SK-N-SH treated with all-trans-retinoic acid at 6 μM for 48 hours (cell line): Measurements from ENCODE around the gene STX18.

Experiments
- ATAC-seq: fragments of 200-7000 bp; cut with Tn5 transposase; 3 replicates; pipeline ENCODE4 v1.9.1; 2020; ENCODE audit warnings: mild to moderate bottlenecking, moderate library complexity
- BACH2 ChIP-seq: fragments of 250-450 bp; sonication (Bioruptor Pico); IDR thresholded peaks from 2 replicates; pipeline ENCODE4 v1.9.0; 2021; ENCODE audit warnings: mild to moderate bottlenecking, borderline replicate concordance
- CREB5 ChIP-seq: fragments of 250-450 bp; sonication (Bioruptor Pico); IDR thresholded peaks from 2 replicates; pipeline ENCODE4 v1.5.1; 2020; ENCODE audit warnings: low read depth, mild to moderate bottlenecking, moderate library complexity
- CSDC2 ChIP-seq: fragments of 250-450 bp; sonication (Bioruptor Pico); IDR thresholded peaks from 2 replicates; pipeline ENCODE4 v1.5.0; 2020; ENCODE audit warnings: mild to moderate bottlenecking, moderate library complexity
- CSRNP3 ChIP-seq: fragments of 250-450 bp; sonication (Bioruptor Pico); IDR thresholded peaks from 2 replicates; pipeline ENCODE4 v1.5.1; 2021; ENCODE audit warnings: mild to moderate bottlenecking, moderate library complexity
- GLIS3 ChIP-seq: fragments of 250-450 bp; sonication (Bioruptor Pico); IDR thresholded peaks from 2 replicates; pipeline ENCODE4 v1.5.0; 2020; ENCODE audit warnings: mild to moderate bottlenecking, moderate library complexity
- ISL1 ChIP-seq: fragments of 250-450 bp; sonication (Bioruptor Pico); IDR thresholded peaks from 2 replicates; pipeline ENCODE4 v2.1.2; 2022; ENCODE audit warnings: mild to moderate bottlenecking, moderate library complexity
- OSR1 ChIP-seq: fragments of 250-450 bp; sonication (Bioruptor Pico); IDR thresholded peaks from 2 replicates; pipeline ENCODE4 v1.8.0; 2022; ENCODE audit warnings: moderate library complexity, mild to moderate bottlenecking, inconsistent platforms
- PATZ1 ChIP-seq: fragments of 250-450 bp; sonication (Bioruptor Pico); IDR thresholded peaks from 2 replicates; pipeline ENCODE4 v1.8.0; 2020; ENCODE audit warnings: mild to moderate bottlenecking, moderate library complexity, borderline replicate concordance
- POU6F1 ChIP-seq: fragments of 250-450 bp; sonication (Bioruptor Pico); IDR thresholded peaks from 2 replicates; pipeline ENCODE4 v1.8.0; 2021; ENCODE audit warnings: low read depth, mild to moderate bottlenecking, moderate library complexity, borderline replicate concordance
- PPARA ChIP-seq: fragments of 250-450 bp; sonication (Bioruptor Pico); IDR thresholded peaks from 2 replicates; pipeline ENCODE4 v1.5.0; 2020; ENCODE audit warnings: mild to moderate bottlenecking, borderline replicate concordance
- RARB ChIP-seq: fragments of 250-450 bp; sonication (Bioruptor Pico); IDR thresholded peaks from 2 replicates; pipeline ENCODE4 v1.8.0; 2021; ENCODE audit warnings: mild to moderate bottlenecking, moderate library complexity
- SNAI2 ChIP-seq: fragments of 250-450 bp; sonication (Bioruptor Pico); IDR thresholded peaks from 2 replicates; pipeline ENCODE4 v1.5.0; 2020; ENCODE audit warnings: mild to moderate bottlenecking, moderate library complexity
- TCF4 ChIP-seq: fragments of 250-450 bp; sonication (Bioruptor Pico); IDR thresholded peaks from 2 replicates; pipeline ENCODE4 v1.8.0; 2021; ENCODE audit warnings: mild to moderate bottlenecking, moderate library complexity, borderline replicate concordance
- TSHZ2 ChIP-seq: fragments of 250-450 bp; sonication (Bioruptor Pico); IDR thresholded peaks from 2 replicates; pipeline ENCODE4 v1.5.0; 2020; ENCODE audit warnings: mild to moderate bottlenecking, moderate library complexity
- ZC3H10 ChIP-seq: fragments of 250-450 bp; sonication (Bioruptor Pico); IDR thresholded peaks from 2 replicates; pipeline ENCODE4 v1.5.1; 2021; ENCODE audit warnings: mild to moderate bottlenecking, moderate library complexity
- ZFP3 ChIP-seq: fragments of 250-450 bp; sonication (Bioruptor Pico); IDR thresholded peaks from 2 replicates; pipeline ENCODE4 v1.5.0; 2020; ENCODE audit warnings: mild to moderate bottlenecking, moderate library complexity
- ZFP30 ChIP-seq: fragments of 450-650 bp; formaldehyde crosslinking; IDR thresholded peaks from 2 replicates; pipeline ENCODE4 v1.5.0; 2022; ENCODE audit warnings: mild to moderate bottlenecking, moderate library complexity
- ZNF565 ChIP-seq: fragments of 450-650 bp; formaldehyde crosslinking; conservative IDR thresholded peaks from 2 replicates; pipeline ENCODE4 v1.5.0; 2020; ENCODE audit warnings: low read depth, mild to moderate bottlenecking, moderate library complexity
- ZNF70 ChIP-seq: fragments of 450-650 bp; formaldehyde crosslinking; IDR thresholded peaks from 2 replicates; pipeline ENCODE4 v1.5.0; 2020; ENCODE audit warnings: mild to moderate bottlenecking, moderate library complexity
- ZNF8 ChIP-seq: fragments of 450-650 bp; formaldehyde crosslinking; IDR thresholded peaks from 2 replicates; pipeline ENCODE4 v1.5.0; 2020; ENCODE audit warnings: mild to moderate bottlenecking, moderate library complexity

Gene STX18

GRCh38 chr4:4388311-4388790 is 153.5 kb downstream of the STX18 start:
- TF ChIP-seq GLIS3 (CRISPR knock-in tag): no peak
- TF ChIP-seq POU6F1 (CRISPR knock-in tag): no peak
- TF ChIP-seq ZNF565 (CRISPR knock-in tag): no peak
- no peak for TF ChIP-seq TCF4 (CRISPR knock-in tag)
- no peak for TF ChIP-seq ISL1 (CRISPR knock-in tag)
- TF ChIP-seq TSHZ2 (CRISPR knock-in tag): no peak
- no peak for TF ChIP-seq RARB
- no peak for TF ChIP-seq CREB5 (CRISPR knock-in tag)
- no peak for TF ChIP-seq ZNF70 (CRISPR knock-in tag)
- TF ChIP-seq ZNF8 (CRISPR knock-in tag): no peak
- TF ChIP-seq CSRNP3: no peak
- no peak for TF ChIP-seq OSR1 (CRISPR knock-in tag)
- no peak for TF ChIP-seq BACH2 (CRISPR knock-in tag)
- TF ChIP-seq PPARA (CRISPR knock-in tag): no peak
- TF ChIP-seq ZC3H10 (CRISPR knock-in tag): no peak
- TF ChIP-seq ZFP3 (CRISPR knock-in tag): no peak
- no peak for TF ChIP-seq SNAI2 (CRISPR knock-in tag)
- TF ChIP-seq CSDC2 (CRISPR knock-in tag): no peak
- no peak for TF ChIP-seq PATZ1 (CRISPR knock-in tag)
- no peak for ATAC-seq

- TF ChIP-seq ZFP3 (CRISPR knock-in tag) (no peak), ZC3H10 (CRISPR knock-in tag) (no peak), GLIS3 (CRISPR knock-in tag) (no peak), ZFP30 (no peak), CREB5 (CRISPR knock-in tag) (no peak)
- ATAC-seq: no peak
Measured at GRCh38 chr4:4387531-4388310, 154.1 kb downstream of the STX18 start.
